GM04504 (cell line): ENCODE measurements around the gene CHST11.

Source experiments
- DNase-seq: peaks from one replicate; pipeline ENCODE4 v3.0.0-alpha.2; 2012; ENCODE audit warnings: low read depth

The CHST11 gene

DNA sequence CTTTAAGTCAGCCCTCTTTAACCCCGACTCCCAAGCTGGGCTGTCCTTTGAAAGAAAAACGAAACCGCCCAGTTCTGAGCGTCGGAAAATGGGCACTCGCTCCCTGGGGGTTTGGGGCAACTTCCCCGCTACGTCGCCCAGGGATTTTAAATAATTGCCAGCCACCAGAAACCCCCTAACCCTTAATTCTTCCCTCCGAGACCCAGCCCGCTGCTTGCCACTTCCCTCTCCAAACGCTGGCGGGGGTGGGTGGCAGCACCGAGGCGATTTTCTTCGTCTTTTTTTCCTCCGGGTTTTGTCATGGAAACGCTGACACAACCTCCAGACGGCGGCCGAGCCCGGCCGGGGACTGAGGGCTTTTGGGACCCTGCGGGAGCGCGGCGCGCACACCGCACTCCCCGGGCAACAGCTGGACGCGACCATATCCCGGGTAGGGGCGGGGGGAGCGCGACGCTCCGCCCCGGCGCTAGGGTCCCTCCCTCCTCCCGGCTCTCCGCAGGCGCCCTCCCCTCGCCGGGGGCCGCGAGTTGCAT lies at the start of gene CHST11:
Gene CHST11, plus strand, starts transcription at position 532 of the 533 bp plus-strand sequence.
- DNase-seq = peak; percentile 61

DNA sequence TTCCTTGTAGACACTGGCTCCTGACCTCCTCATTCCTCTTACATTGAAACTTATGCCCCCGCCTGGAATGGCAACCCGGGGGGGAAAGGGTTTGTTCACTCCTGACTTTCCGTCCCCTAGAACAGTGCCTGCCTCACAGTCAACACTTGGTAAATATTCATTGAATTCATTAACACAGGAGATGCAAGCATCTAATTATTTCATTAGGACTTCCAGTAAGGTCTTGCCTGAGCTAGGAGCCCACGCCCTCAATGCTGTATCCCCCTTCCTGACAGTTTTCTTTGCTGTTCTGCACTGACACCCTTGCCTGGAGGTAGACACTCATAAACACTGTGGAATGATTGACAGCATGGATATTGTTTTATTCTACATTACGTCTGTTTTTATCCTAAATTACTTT lies 49.3 kb upstream of the CHST11 start:
- DNase-seq = no peak

DNA sequence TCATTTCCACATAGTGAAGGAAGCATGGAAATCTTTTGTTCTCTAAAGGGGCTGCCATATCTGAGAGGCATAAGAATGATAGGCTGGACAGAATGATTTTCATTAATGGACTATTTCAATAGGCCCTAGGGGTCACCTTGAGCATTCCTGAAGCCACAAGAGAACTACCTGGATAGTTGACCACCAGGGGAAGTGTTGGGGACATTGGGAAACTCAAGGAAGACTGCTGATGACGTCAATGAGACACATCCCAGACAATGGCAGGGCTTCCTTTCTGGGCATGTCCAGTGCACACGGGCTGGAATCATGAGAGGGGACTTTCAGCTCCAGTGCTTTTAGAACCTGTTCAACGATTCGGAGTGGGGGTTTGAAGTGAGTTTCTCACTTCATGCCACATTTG lies 48.8 kb upstream of the CHST11 start:
- no peak for DNase-seq

DNA sequence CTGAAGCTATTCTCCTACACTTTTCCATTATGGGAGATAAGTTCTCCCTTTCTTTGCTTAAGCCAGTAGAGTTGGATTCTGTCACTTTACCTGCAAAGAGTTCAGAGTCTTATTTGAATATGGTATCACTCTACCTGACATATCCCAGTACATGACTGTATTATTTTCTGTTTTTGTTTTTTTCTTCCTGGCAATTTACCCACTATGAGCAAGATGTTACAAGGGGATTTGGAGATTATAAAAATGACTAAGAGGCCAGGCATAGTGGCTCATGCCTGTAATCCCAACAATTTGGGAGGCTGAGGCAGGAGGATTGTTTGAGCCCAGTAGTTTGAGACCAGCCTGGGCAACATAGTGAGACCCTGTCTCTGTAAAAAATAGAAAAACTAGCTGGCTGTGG lies 46.4 kb upstream of the CHST11 start:
- DNase-seq = no peak

DNA sequence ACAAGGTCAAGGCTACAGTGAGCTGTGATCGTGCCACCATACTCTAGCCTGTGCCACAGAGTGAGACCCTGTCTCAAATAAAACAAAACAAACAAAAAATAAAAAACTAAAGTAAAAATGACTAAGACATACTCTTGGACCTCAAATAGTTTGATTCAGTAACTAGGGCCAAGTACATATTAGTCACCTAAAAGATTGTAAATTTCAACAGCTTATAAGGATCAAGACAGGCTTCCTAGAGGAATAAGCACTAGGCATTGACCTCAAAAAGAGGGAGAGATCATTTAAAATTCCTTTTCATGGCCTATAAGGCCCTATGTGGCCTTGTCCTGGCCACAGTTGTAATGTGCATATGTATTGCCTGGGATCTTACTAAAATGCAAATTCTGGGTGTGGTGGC lies 46.0 kb upstream of the CHST11 start:
- peak; percentile 6 for DNase-seq

DNA sequence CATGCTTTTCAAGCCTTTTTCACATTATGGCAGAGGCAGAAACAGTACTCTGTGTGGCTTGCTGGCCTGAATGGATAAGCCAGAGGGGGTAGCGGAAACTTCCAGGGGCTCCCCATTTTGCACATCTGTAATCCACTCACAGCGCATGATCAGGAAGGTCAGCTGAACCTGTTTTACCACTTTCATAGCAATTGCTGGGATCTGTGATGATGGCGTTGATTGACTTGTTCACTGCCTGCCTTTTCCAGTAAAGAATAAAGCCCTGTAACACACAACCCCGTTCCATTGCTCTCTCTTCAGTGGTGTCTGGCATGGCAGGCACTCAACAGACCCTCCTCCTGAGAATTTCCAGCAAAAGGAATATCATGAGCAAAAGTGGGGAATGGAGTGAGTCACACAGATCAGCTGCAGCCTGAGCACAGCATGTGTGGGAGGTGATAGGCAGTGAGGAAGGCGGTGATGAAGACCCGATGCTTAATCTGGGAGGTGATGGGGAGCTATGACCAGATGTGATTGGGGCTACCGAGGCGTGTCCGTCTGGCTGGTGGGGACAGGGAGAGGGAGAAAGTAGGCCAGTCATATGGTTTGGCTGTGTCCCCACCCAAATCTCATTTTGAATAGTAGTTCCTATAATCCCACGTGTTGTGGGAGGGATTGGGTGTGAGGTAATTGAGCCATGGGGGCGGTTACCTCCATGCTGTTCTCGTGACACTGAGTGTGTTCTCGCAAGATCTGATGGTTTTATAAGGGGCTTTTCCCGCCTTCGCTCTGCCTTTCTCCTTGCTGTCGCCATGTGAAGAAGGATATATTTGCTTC lies 44.7 kb upstream of the CHST11 start:
- no peak for DNase-seq

DNA sequence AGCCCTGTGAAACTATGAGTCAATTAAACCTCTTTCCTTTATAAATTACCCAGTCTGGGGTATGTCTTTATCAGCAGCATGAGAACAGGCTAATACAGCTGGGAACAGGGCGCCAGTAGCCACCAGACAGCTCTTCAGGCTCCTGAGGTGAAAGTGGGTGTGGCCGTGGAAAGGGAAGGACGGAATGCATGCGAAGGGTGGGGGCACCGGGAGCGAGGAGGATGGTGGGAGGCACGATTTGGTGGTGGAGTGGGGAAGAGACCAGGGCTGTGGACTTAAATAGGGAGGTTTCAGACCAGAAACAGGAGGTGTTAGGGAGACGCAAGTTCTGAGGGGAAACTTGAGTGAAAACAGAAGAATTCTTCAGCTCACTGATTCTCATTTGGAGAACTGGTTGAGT lies 44.1 kb upstream of the CHST11 start:
- DNase-seq = no peak

DNA sequence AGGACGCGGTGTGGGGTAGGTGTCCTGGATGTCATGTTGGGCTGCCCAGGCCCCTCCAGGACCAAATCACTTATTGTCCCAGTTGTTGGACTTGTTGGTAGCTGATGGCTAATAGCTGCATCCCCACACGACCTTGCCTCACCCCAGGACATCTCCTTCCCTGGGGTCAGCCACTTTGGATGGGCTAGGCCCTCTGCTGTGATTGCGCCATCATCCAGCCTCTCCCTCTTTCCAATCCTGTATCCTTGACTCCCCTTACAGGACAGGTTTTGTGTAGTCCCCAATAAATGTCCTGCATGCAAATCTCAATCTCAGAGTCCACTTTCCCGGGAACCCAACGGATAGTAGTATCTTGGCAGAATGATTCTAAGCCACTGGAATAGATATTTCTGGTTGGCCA lies 43.4 kb upstream of the CHST11 start:
- no peak for DNase-seq

DNA sequence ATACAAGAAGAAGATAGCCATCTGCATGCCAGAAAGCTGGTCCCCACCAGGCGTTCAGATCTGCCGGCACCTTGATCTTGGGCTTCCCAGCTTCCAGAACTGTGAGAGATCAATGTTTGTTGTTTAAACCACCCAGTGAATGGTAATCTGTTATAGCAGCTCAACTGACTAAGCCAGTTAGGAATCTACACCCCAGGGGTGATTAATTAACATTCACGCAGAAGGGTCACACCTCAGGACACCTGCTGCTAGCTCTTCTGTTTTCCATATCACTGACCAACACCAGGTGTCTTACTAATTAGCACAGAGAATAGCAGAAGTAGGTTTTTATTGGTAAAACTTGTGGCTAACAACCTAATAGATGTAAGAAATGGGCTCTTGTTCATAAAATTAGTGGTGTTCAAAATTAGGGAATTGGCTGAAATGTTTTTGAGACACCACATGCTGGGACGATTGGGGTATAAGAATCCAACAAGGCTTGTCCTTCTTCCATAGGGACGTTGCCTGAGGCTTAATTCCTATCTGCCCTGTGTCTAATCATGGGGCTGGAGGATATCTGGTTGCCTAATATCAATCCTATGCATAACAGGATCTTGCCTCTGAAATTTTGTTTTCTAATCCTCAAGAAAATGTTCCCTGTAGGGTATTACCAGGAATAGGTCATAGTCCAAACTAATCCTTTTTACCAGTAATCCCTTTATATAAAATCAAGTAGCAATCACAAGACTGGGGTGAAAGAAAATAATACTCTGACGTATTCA lies 42.0 kb upstream of the CHST11 start:
- DNase-seq = no peak

DNA sequence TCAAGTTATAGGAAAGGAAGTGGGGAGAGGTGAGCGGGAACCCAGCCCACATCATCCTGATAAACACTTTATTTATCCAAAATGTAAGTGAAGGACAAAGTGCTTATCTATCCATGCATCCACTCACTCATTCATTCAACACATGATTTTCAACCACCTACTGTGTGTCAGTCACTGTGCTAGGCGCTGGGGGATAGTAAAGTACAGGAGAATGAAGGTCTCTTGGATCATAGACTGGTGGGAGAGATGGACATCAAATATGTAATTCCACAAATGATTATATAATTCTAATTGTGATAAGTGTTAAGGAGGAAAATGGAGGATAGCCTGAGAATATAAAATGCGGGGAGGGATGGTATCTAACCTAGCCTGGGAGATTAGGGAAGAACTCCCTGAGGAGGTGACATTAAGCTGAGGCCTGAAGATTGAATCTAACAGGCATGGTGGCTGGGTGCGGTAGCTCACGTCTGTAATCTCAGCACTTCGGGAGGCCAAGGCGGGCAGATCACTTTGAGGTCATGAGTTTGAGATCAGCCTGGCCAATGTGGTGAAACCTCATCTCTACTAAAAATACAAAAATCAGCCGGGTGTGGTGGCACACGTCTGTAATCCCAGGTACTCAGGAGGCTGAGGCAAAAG lies 41.3 kb upstream of the CHST11 start:
- DNase-seq = no peak

DNA sequence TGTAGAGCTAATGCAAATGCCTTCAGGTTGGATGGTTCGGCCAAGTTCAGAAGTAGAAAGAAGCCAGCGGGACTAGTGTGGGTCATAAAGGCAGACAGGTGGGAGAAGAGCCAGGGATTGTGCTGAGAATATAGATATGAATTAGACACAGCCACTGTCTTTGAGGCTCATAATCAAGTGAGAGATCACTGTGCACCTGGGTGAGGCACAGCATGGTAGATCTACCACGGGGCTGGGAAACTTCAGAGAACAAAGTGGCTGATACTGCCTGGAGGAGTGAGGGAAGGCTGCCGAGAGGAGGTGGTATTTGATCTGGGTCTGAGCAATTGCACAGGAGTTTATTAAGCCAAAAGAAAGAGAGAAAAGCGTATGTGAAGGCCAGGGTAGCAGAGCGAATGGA lies 40.6 kb upstream of the CHST11 start:
- DNase-seq = no peak

DNA sequence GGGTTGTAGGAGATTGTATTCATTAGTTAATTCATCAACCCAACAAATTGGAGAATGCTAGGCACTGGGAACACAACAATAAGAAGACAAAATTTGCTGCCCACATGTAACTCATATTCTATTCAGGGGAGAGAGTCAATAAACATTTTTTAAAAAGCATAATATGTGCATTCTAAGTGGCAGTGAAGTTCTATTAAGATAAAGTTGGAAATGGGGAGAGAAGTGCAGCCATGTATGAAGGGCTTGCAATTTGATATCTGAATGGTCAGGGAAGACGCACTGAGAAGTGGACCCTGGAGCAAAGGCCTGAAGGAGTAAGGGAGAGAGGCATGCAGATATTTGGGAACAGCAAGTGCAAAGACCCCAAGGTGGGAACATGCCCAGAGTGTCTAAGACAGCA lies 40.2 kb upstream of the CHST11 start:
- no peak for DNase-seq

DNA sequence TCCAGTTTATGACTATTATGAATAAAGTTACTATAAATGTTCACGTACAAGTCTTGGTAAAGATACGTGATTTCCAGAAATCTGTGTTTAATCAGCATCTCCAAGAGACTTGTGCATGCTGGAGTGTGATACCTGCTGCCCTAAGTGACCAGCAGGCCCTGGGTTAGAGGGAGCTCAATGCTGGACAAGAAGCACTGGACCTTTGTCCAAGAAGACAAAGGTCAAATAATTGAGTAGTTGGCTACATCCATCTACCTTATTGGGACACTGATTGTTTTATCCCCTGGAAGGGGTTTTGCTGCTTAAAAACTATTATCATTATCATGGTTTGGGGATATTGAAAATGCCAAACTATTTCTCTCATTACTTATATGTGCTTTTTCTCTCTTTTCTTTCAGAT lies 37.0 kb upstream of the CHST11 start:
- DNase-seq = no peak

DNA sequence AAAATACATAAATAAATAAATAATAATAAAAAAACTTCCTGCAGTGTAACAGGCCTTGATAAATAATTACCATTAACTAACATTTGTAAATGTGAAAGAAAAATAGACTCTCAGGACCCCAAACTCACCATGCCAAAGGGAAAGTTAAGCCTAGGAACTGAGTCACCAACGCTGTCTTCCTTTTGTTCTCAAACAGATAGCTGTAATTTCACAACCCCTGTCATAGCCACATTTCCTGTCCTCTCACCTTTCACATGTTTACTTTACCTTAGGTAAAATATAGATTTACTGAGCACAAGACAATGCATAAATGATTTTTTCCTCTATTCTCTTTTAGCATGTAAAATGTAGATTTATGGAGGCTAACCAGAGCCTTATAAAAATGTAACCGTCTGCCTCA lies 35.9 kb upstream of the CHST11 start:
- DNase-seq = no peak

DNA sequence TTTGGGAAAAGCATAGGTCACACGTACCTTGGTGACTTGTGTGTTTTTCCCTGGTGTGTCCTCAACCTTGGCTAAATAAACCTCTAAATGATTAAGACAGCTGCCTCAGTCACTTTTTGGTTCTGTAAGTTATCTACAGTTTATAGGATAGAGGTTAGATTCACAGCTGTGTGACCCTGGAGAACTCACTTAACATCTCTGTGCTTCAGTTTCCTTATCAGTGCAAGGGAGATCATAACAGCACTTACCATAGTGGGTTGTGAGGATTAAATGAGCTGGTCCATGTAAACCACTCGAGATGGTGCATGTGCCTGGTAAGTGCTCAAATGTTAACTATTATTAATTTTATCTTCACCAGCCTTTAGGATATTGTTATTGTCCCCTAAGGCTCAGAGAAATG lies 35.4 kb upstream of the CHST11 start:
- no peak for DNase-seq

DNA sequence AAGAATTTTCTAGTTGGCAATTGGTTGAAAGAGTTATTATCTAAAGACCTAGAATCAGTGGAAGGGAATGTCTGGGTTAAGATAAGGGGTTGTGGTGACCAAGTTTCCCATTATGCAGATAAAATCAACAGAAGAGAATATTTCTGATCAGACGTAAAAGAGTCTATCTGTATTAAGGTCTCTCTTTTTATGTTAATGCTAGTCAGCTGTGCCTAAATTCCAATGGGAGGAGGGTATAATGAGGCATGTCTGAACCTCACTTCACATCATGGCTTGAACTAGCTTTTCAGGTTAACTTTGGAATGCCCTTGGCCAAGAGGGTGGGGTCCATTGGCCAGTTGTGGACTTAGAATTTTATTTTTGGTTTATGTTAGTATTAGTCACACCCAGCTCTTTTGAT lies 34.3 kb upstream of the CHST11 start:
- no peak for DNase-seq

DNA sequence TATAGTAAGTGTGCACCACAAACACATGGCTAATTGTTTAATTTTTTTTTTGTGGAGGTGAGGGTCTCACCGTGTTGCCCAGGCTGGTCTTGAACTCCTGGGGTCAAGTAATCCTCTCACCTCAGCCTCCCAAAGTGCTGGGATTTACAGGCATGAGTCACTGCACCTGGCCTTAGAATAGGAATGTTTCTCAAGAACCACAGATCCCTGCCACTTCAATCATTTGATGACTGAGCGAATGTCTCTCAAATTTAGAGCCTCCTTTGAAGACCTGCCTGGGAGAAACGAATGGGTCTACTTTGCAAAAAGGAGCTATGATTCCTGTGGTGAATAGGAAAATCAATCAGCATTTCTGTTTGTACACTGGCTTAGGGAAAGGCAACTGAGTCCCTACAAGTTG lies 33.5 kb upstream of the CHST11 start:
- no peak for DNase-seq

DNA sequence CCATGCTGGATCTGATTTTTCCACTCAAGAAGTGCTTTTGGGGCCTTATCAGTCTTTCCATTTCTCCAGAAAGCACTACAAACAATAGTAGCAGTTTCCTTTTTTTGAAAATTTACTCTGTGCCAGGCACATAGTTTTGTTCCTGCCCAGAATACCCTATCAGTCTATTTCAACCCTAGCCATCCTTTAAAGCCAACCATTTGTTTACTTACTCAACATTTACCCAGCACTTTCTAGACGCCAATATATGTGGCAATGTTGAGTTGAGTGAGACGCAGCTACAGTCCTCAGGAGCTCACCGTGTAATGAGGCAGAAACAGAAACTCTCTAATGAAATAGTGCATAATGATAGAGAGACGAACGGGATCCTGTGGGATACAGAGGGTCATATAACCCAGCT lies 32.9 kb upstream of the CHST11 start:
- no peak for DNase-seq

DNA sequence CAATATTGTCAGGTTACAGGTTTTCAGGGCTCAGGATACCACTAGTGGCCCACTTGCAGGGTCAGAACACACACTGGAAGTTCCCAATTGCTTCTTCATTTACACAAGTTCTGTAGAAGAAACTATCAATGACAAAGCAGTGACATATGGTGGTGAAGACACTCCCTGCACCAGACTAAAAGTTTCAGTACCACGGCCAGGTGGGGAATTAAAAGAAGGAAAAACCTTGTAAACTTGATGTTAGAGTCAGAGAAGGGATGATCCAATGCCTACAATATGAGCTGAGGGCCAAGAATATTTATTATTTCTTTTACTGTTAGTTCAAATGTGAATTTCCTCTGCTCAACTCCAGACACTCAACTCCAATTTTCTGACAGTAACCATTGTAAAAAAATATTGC lies 31.8 kb upstream of the CHST11 start:
- DNase-seq = no peak

DNA sequence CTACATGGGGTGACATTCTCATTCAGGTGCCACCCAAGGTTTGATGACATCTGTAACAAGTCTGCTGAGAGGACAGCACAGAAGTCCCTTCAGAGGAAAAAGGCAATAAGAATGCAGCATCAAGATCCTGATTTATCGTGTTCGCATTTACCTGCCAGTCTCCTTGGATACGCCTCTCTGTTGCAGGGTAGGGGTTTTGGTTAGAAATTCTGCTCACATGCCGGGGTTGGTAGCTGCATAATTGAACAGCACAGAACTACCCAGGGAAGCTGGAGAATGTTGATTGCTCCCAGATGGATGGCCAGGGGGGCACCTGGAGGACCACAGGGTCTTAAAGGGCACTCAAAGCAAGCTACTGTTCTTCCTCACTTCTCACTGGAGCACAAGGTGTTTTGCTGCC lies 31.1 kb upstream of the CHST11 start:
- DNase-seq = no peak

DNA sequence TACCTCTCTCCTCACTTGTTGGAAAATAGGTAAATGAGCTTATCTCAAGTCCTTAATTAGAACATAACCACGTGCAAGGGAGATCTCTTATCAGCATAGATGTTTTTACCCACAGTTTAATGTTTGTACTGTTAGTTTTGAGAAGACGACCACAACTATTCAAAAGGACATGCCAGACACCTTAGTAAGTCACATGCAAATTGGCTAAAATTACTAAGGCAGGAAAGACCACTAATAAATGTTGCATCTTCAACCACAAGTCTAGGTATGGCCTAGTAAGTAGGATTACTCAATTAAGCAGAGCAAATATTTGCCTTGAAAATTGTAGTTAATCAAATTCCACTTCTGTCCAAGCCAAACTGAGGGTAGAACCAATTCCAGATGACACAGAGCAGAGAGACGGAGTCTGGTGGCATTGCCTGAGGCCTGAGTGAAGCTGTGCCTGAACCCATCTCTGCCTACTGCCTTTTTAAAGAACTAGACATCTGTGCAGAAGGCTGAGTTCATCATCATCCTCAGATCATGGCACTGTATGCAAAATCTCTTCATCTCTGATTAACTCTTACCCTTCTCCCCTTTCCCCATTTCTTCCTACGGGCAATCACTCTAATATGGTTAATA lies 29.7 kb upstream of the CHST11 start:
- DNase-seq = peak; percentile 27

DNA sequence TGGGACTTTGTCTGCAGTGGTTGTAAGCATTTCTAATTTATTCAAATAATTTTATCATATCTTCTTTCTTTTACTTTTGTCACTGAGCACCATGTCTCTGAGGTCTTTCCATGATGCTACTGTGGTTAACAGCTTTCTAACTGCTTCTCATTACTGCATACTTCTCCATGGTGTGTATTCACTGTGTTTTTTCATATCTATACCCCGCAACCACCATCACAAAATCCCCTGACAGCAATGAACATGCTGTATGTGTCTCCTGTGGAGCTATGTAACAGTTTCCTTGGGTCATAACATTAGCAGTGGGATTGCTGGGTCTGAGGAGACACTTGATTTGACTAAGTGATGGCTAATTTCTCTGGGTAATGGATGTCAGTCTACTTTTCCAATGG lies 29.2 kb upstream of the CHST11 start:
- DNase-seq = no peak

DNA sequence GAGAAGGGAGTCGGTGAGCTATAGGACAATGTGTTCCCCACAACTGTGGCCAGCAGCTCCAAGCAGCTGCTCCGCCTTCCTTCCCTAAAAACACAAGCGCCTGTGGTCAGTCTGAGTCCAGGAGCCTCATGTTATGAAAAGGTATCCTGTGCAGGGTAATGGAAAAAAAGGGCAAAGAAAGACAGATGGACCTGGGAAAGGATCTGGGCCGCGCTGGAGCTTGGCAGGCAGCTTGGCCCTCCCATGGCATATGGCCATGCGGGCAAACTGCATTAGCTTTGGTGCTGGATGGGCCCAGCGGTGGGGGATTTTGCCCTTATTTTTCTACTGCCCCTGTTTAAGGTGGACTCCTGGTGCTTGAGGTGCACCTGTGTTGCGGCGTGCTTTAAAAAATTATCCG lies 23.7 kb upstream of the CHST11 start:
- no peak for DNase-seq
